GM12872 (cell line): ENCODE data around the gene SLC25A44.

ENCODE experiments used
- CTCF ChIP-seq: IDR thresholded peaks from 3 replicates; pipeline ENCODE4 v1.5.1; 2011; ENCODE audit warnings: low read depth, mild to moderate bottlenecking, low read length, moderate library complexity; ENCODE audit not compliant: insufficient read depth

Gene SLC25A44

GRCh38 chr1:156203331-156203730 is 9.4 kb downstream of the SLC25A44 start:
- no peak for TF ChIP-seq CTCF

GRCh38 chr1:156204686-156205085 is 10.8 kb downstream of the SLC25A44 start:
- no peak for TF ChIP-seq CTCF

GRCh38 chr1:156211243-156211642 is 17.3 kb downstream of the SLC25A44 start:
- TF ChIP-seq CTCF: no peak

- no peak for TF ChIP-seq CTCF
Measured at GRCh38 chr1:156212130-156212529, 18.2 kb downstream of the SLC25A44 start.

GRCh38 chr1:156212833-156213643 is 19.1 kb downstream of the SLC25A44 start, which contains the start of gene PMF1:
Gene PMF1 (plus strand): TSS chr1:156213007. CDS start chr1:156213016, 9 bp downstream.
- no peak for TF ChIP-seq CTCF

- TF ChIP-seq CTCF: no peak
Measured at GRCh38 chr1:156213644-156213966, 19.7 kb downstream of the SLC25A44 start.

GRCh38 chr1:156214024-156214748 is 20.3 kb downstream of the SLC25A44 start:
- TF ChIP-seq CTCF: no peak
